Gastrocnemius medialis (tissue), 4 donors: ENCODE results near the gene SDHA. TPM values are rescaled to one million over a fixed set of nuclear protein-coding genes. Genes with fewer than 3 reads are reported as not detected.
A peak's percentile ranks its signal among the peaks of the same experiment; 100 is the strongest.
"Not testable (repeated sequence)": the region's sequence is repeated elsewhere in the genome, so short reads cannot be mapped to it uniquely, and the experiment has no call there.

Experiments
- ATAC-seq, 2 donors: fragments of 150-250 bp; one replicate each; pipeline ENCODE4 v1.9.1; 2016
- DNase-seq, 2 donors: peaks; one replicate each; pipeline ENCODE4 v3.0.0-alpha.2; 2019
- H3K27ac ChIP-seq, 4 donors: fragments of 200-600 bp; sonication (generic); 1 replicate in 1 of 4; 2 replicates in 3 of 4; pipeline ENCODE4 v1.5.1; 2016 to 2018; ENCODE audit warnings: mild to moderate bottlenecking in 2 of 4, moderate library complexity in 1 of 4
- H3K27me3 ChIP-seq, 3 donors: fragments of 200-600 bp; sonication (generic) in 2 of 3; 1 replicate in 1 of 3; 2 replicates in 2 of 3; pipeline versions ENCODE4 v1.5.1 to v1.6.0; 2016 to 2019; ENCODE audit warnings: mild to moderate bottlenecking in 1 of 3, moderate library complexity in 1 of 3
- H3K36me3 ChIP-seq, 2 donors: fragments of 200-600 bp; sonication (generic) in 1 of 2; one replicate each; pipeline ENCODE4 v1.5.1; 2017 to 2018
- H3K4me1 ChIP-seq, 2 donors: fragments of 200-600 bp; sonication (generic) in 1 of 2; one replicate each; pipeline ENCODE4 v1.5.1; 2016 to 2017; ENCODE audit warnings: mild to moderate bottlenecking in 2 of 2
- H3K4me3 ChIP-seq, 4 donors: fragments of 200-600 bp; sonication (generic) in 3 of 4; 1 replicate in 1 of 4; 2 replicates in 3 of 4; pipeline ENCODE4 v1.5.1; 2016 to 2019; ENCODE audit warnings: mild to moderate bottlenecking in 2 of 4
- H3K9me3 ChIP-seq, 3 donors: fragments of 200-600 bp; sonication (generic) in 2 of 3; 1 replicate in 1 of 3; 2 replicates in 2 of 3; pipeline ENCODE4 v1.5.1; 2016 to 2019
- CTCF ChIP-seq, 5 experiments: fragments of 450-650 bp in 3 of 5; fragments of 200-600 bp in 2 of 5; sonication (generic) in 2 of 5; IDR thresholded peaks in 4 of 5; conservative IDR thresholded peaks in 1 of 5; 1 replicate in 4 of 5; 2 replicates in 1 of 5; pipeline ENCODE4 v1.5.1; 2016 to 2019; ENCODE audit warnings: antibody characterized with exemption in 5 of 5, mild to moderate bottlenecking in 3 of 5, moderate library complexity in 3 of 5
- POLR2A ChIP-seq, 2 donors: fragments of 450-650 bp; IDR thresholded peaks; one replicate each; pipeline ENCODE4 v1.6.1; 2017; ENCODE audit warnings: antibody characterized with exemption in 2 of 2, mild to moderate bottlenecking in 2 of 2, moderate library complexity in 2 of 2
- in situ Hi-C, 4 donors: fragments of 200-750 bp; cut with MboI; loops; one replicate each; pipeline versions ENCODE4 v1.15.0 to v1.8.0; 2017; ENCODE audit warnings: low sequenced_read_pairs in 4 of 4
- intact Hi-C: fragments of 100-400 bp; cut with DNase I; formaldehyde crosslinking; loops from one replicate; pipeline ENCODE4 v1.15.1; 2023; ENCODE audit warnings: low total_unique reads
- total RNA-seq, 4 donors: library from RNA; depleted of rRNA; stranded (reverse); fragments of >200 nt; gene quantifications; one replicate each; pipeline versions ENCODE4 v1.1.0 to v1.2.3, GENCODE V29; 2016

The SDHA gene
- total RNA-seq, 4 donors from 2014 or later = 146 to 277 (median 207) TPM

- intact Hi-C loops = no loop called here
- Histone ChIP-seq H3K36me3 (peaks cover 0 to 55% of the 10 kb centered on the region in 2 donors), H3K4me1 (no peaks in the 10 kb centered on the region), H3K27ac (no peak overlapping the region), H3K27me3 (no peaks in the 10 kb centered on the region), H3K4me3 (no peak overlapping the region), H3K9me3 (no peaks in the 10 kb centered on the region)
- no peak for TF ChIP-seq CTCF (IDR thresholded peaks at IDR 0.05 in 4 of 5, conservative IDR thresholded peaks at IDR 0.05 in 1 of 5)
- no peak for TF ChIP-seq POLR2A (IDR thresholded peaks at IDR 0.05)
- ATAC-seq = no peak
- no peak for DNase-seq
- in situ Hi-C loops = no loop called here
These were observed 39.0 kb downstream of the SDHA start for GRCh38 chr5:257148-257547.

GRCh38 chr5:263275-263974 lies 45.3 kb downstream of the SDHA start:
- H3K27me3 ChIP-seq, in situ Hi-C loops, H3K9me3 ChIP-seq, H3K4me3 ChIP-seq, DNase-seq, H3K4me1 ChIP-seq, intact Hi-C loops: not testable (repeated sequence)
- Histone ChIP-seq H3K36me3 (peaks cover 0 to 45% of the 10 kb centered on the region in 2 donors), H3K27ac (peak overlapping the region in 1 of 4 donors; percentile 42)
- peak in 1 of 2 donors; percentile 65 for ATAC-seq

GRCh38 chr5:264338-264737 lies 46.2 kb downstream of the SDHA start:
- no peaks in the 10 kb centered on the region for H3K27me3 ChIP-seq
- no peaks in the 10 kb centered on the region for H3K4me1 ChIP-seq
- H3K27ac ChIP-seq = no peak overlapping the region
- peaks cover 0 to 41% of the 10 kb centered on the region in 2 donors for H3K36me3 ChIP-seq
- no peaks in the 10 kb centered on the region for H3K9me3 ChIP-seq
- intact Hi-C loops (no loop called here), in situ Hi-C loops (no loop called here)
- H3K4me3 ChIP-seq = no peak overlapping the region
- ATAC-seq = no peak
- TF ChIP-seq POLR2A (IDR thresholded peaks at IDR 0.05) = no peak
- no peak for TF ChIP-seq CTCF (IDR thresholded peaks at IDR 0.05 in 4 of 5, conservative IDR thresholded peaks at IDR 0.05 in 1 of 5)
- no peak for DNase-seq

- H3K4me1 ChIP-seq, intact Hi-C loops, DNase-seq, H3K4me3 ChIP-seq, in situ Hi-C loops, H3K27ac ChIP-seq, H3K27me3 ChIP-seq, H3K9me3 ChIP-seq, ATAC-seq: not testable (repeated sequence)
- H3K36me3 ChIP-seq = peaks cover 0 to 37% of the 10 kb centered on the region in 2 donors
These were observed 48.3 kb downstream of the SDHA start for GRCh38 chr5:266311-267026.

- no peak overlapping the region for H3K27ac ChIP-seq
- intact Hi-C loops = no loop called here
These were observed 49.6 kb downstream of the SDHA start for GRCh38 chr5:267716-268115.

More at GRCh38 chr5:267716-268115, 49.6 kb downstream of the SDHA start:
- in situ Hi-C loops = no loop called here
- ATAC-seq (no peak), DNase-seq (no peak)
- Histone ChIP-seq H3K4me1 (peaks cover 2% of the 10 kb centered on the region in 2 donors), H3K27me3 (no peaks in the 10 kb centered on the region), H3K9me3 (no peaks in the 10 kb centered on the region), H3K4me3 (no peak overlapping the region), H3K36me3 (peaks cover 0 to 31% of the 10 kb centered on the region in 2 donors)
- TF ChIP-seq POLR2A (IDR thresholded peaks at IDR 0.05) (no peak), CTCF (IDR thresholded peaks at IDR 0.05 in 4 of 5, conservative IDR thresholded peaks at IDR 0.05 in 1 of 5) (no peak)
